OCI-LY7 (cell line): Measurements from ENCODE around the gene TMPRSS15. TPM values are rescaled to one million over a fixed set of nuclear protein-coding genes. Genes with fewer than 3 reads are reported as not detected.

Source experiments
- BruUV-seq: library from RNA; stranded (reverse); fragments of 400-500 nt; replicated peaks from 2 replicates; lab custom pipeline; 2021; lab: Mats Ljungman, UMichigan
- CTCF ChIA-PET: fragments of 300-600 bp; sonication (Branson Sonifier 250); formaldehyde crosslinking; loops from one replicate; lab custom pipeline; 2022; ENCODE audit warnings: antibody characterized with exemption; ENCODE audit not compliant: unreplicated experiment; lab: Charles Lee
- POLR2A ChIA-PET: fragments of 300-600 bp; sonication (Branson Sonifier 250); formaldehyde crosslinking; loops from one replicate; lab custom pipeline; 2022; ENCODE audit warnings: antibody characterized with exemption; lab: Charles Lee
- DNase-seq: peaks from one replicate; pipeline ENCODE4 v3.0.0-alpha.2; 2015; ENCODE audit warnings: low spot score
- H2AFZ ChIP-seq: fragments of 200-600 bp; sonication (generic), shearing (Covaris generic); 2 replicates; pipeline ENCODE4 v1.6.1; 2014; ENCODE audit warnings: mild to moderate bottlenecking, antibody characterized with exemption, low read length, moderate library complexity
- H3K27ac ChIP-seq: fragments of 200-600 bp; sonication (generic); 2 replicates; pipeline ENCODE4 v1.5.1; 2014; ENCODE audit warnings: mixed run types, low read depth, mild to moderate bottlenecking, moderate library complexity, low read length, inconsistent platforms; ENCODE audit not compliant: poor library complexity, severe bottlenecking
- H3K36me3 ChIP-seq: fragments of 200-600 bp; sonication (generic); 2 replicates; pipeline ENCODE4 v1.6.1; 2014; ENCODE audit warnings: mild to moderate bottlenecking, antibody characterized with exemption, low read length, moderate library complexity, mixed read lengths; ENCODE audit not compliant: insufficient read depth
- H3K4me1 ChIP-seq: fragments of 200-600 bp; sonication (generic); 2 replicates; pipeline ENCODE4 v1.5.1; 2014; ENCODE audit warnings: mild to moderate bottlenecking, low read length; ENCODE audit not compliant: insufficient read depth, poor library complexity, severe bottlenecking
- H3K4me2 ChIP-seq: fragments of 200-600 bp; sonication (generic); 2 replicates; pipeline ENCODE4 v1.6.1; 2014; ENCODE audit warnings: mild to moderate bottlenecking, low read length
- H3K4me3 ChIP-seq: fragments of 200-600 bp; sonication (generic); 2 replicates; pipeline ENCODE4 v1.5.1; 2014; ENCODE audit warnings: mild to moderate bottlenecking, low read depth, low read length; ENCODE audit not compliant: poor library complexity, severe bottlenecking
- H3K79me2 ChIP-seq: fragments of 200-600 bp; sonication (generic); 2 replicates; pipeline ENCODE4 v1.6.1; 2016; ENCODE audit warnings: low read depth, mild to moderate bottlenecking, low read length, moderate library complexity, mixed read lengths; ENCODE audit not compliant: insufficient read depth
- H3K9me2 ChIP-seq: fragments of 200-600 bp; sonication (generic); 2 replicates; pipeline ENCODE4 v1.6.1; 2016; ENCODE audit warnings: mild to moderate bottlenecking, low read length, mixed read lengths; ENCODE audit not compliant: insufficient read depth
- H3K9me3 ChIP-seq: fragments of 200-600 bp; sonication (generic); 2 replicates; pipeline ENCODE4 v1.6.1; 2014; ENCODE audit warnings: mild to moderate bottlenecking, mixed run types, low read length, mixed read lengths
- H4K20me1 ChIP-seq: fragments of 200-600 bp; sonication (generic); 2 replicates; pipeline ENCODE4 v1.6.1; 2014; ENCODE audit warnings: mild to moderate bottlenecking, antibody characterized with exemption, low read length, moderate library complexity, mixed read lengths; ENCODE audit not compliant: insufficient read depth
- CTCF ChIP-seq: fragments of 200-600 bp; sonication (generic); conservative IDR thresholded peaks from 2 replicates; pipeline ENCODE4 v1.5.1; 2014; ENCODE audit warnings: mild to moderate bottlenecking, antibody characterized with exemption, low read length, moderate library complexity, mixed read lengths
- EZH2phosphoT487 ChIP-seq: fragments of 200-600 bp; sonication (generic); IDR thresholded peaks from 2 replicates; pipeline ENCODE4 v1.6.1; 2018; ENCODE audit warnings: low read depth, borderline replicate concordance, mild to moderate bottlenecking, mixed run types, antibody characterized with exemption, low read length, moderate library complexity, mixed read lengths
- intact Hi-C: fragments of 100-400 bp; cut with micrococcal nuclease; formaldehyde crosslinking; loops from one replicate; pipeline ENCODE4 v1.10.0; 2022; ENCODE audit not compliant: unreplicated experiment
- total RNA-seq, 2 experiments: library from RNA; depleted of rRNA in 1 of 2; stranded (reverse); fragments of >200 nt in 1 of 2; shearing (Covaris generic) in 1 of 2; gene quantifications; 2 replicates each; pipeline ENCODE4 v1.2.3, GENCODE V29; 2014 to 2022

The TMPRSS15 gene
- total RNA-seq, 2 experiments from 2014 or later, result 0.03 to 0.13 TPM

GRCh38 chr21:18268906-18269305 lies 134.7 kb downstream of the TMPRSS15 start:
- no peak overlapping the region for H2AFZ ChIP-seq

GRCh38 chr21:18267496-18267895 lies 136.1 kb downstream of the TMPRSS15 start:
- Histone ChIP-seq H3K4me2 (no peak overlapping the region), H3K79me2 (no peaks in the 10 kb centered on the region), H3K4me1 (no peaks in the 10 kb centered on the region), H3K4me3 (no peak overlapping the region), H3K27ac (no peak overlapping the region), H3K9me3 (no peaks in the 10 kb centered on the region), H4K20me1 (no peaks in the 10 kb centered on the region), H3K36me3 (no peaks in the 10 kb centered on the region), H3K9me2 (no peaks in the 10 kb centered on the region), H2AFZ (no peak overlapping the region)
- TF ChIP-seq CTCF (no peak), EZH2phosphoT487 (no peak)
- no TSS peak for BruUV-seq
- POLR2A ChIA-PET, result no interaction called here
- CTCF ChIA-PET, result no interaction called here
- DNase-seq, result no peak
- intact Hi-C loops, result no loop called here

More at GRCh38 chr21:18268906-18269305, 134.7 kb downstream of the TMPRSS15 start:
- H4K20me1 ChIP-seq, result no peaks in the 10 kb centered on the region
- intact Hi-C loops, result no loop called here
- H3K79me2 ChIP-seq, result no peaks in the 10 kb centered on the region
- H3K4me3 ChIP-seq, result no peak overlapping the region
- no peak for DNase-seq
- ChIA-PET POLR2A (no interaction called here), CTCF (no interaction called here)
- H3K9me3 ChIP-seq, result no peaks in the 10 kb centered on the region
- H3K4me1 ChIP-seq, result no peaks in the 10 kb centered on the region
- no TSS peak for BruUV-seq
- H3K36me3 ChIP-seq, result no peaks in the 10 kb centered on the region
- H3K9me2 ChIP-seq, result no peaks in the 10 kb centered on the region
- no peak overlapping the region for H3K27ac ChIP-seq
- TF ChIP-seq CTCF (no peak), EZH2phosphoT487 (no peak)
- no peak overlapping the region for H3K4me2 ChIP-seq

GRCh38 chr21:18265944-18266343 lies 137.6 kb downstream of the TMPRSS15 start:
- no peak overlapping the region for H3K4me2 ChIP-seq
- no peaks in the 10 kb centered on the region for H4K20me1 ChIP-seq
- no peaks in the 10 kb centered on the region for H3K9me2 ChIP-seq
- no peaks in the 10 kb centered on the region for H3K36me3 ChIP-seq
- TF ChIP-seq EZH2phosphoT487 (no peak), CTCF (0 out of 2 replicates have a peak, but pooled peaks have one; percentile 10)
- CTCF ChIA-PET, result no interaction called here
- no peak for DNase-seq
- intact Hi-C loops, result no loop called here
- no peaks in the 10 kb centered on the region for H3K9me3 ChIP-seq
- no TSS peak for BruUV-seq
- H3K79me2 ChIP-seq, result no peaks in the 10 kb centered on the region
- no peak overlapping the region for H2AFZ ChIP-seq
- H3K27ac ChIP-seq, result no peak overlapping the region
- POLR2A ChIA-PET, result no interaction called here
- H3K4me3 ChIP-seq, result no peak overlapping the region
- no peaks in the 10 kb centered on the region for H3K4me1 ChIP-seq
